A673 (cell line): ENCODE data around the gene GLI2.

Source experiments
- CTCF ChIP-seq: fragments of 300-800, 200-600 bp; sonication (generic); conservative IDR thresholded peaks from 2 replicates; pipeline ENCODE4 v1.5.1; 2017; ENCODE audit warnings: low read depth, mild to moderate bottlenecking, antibody characterized with exemption, low read length, moderate library complexity, mixed read lengths
- EZH2 ChIP-seq: fragments of 200-600 bp; sonication (generic); IDR thresholded peaks from 2 replicates; pipeline ENCODE4 v1.6.1; 2017; ENCODE audit warnings: borderline replicate concordance, low read depth, mild to moderate bottlenecking, mixed read lengths, antibody characterized with exemption, low read length; ENCODE audit not compliant: poor library complexity, severe bottlenecking

- TF ChIP-seq CTCF (no peak), EZH2 (no peak)
Measured at GRCh38 chr2:120707816-120708215, 27.9 kb upstream of the GLI2 start.
